HG03378 (cell line): Measurements from ENCODE around the gene IL1F10.
A peak's percentile ranks its signal among the peaks of the same experiment; 100 is the strongest.

Source experiments
- ATAC-seq: cut with Tn5 transposase; IDR thresholded peaks from one replicate; pipeline ENCODE4 v1.9.1; 2021; ENCODE audit warnings: mild to moderate bottlenecking, moderate library complexity; ENCODE audit not compliant: unreplicated experiment

IL1F10 gene

GRCh38 chr2:113111823-113112287 lies 44.1 kb downstream of the IL1F10 start:
- ATAC-seq: no peak

GRCh38 chr2:113112441-113112840 lies 44.7 kb downstream of the IL1F10 start:
- ATAC-seq: no peak

DNA sequence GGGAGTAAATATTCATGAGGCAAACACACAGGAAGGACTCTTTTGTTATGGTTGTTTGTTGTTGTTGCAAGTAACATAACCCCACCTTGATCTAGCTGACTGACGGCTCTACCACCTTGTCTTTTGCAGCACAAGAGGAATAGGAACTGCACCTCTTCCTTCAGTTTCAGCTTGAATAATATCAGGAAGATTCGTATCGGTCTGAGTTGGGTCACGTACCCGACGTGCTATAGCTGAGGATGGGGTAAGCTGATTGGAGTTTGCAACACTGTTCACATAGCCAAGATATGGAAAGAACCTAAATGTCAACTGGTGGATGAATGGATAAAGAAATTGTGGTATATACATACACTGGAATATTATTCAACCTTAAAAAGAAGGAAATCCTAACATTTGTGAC lies 45.1 kb downstream of the IL1F10 start:
- no peak for ATAC-seq

DNA sequence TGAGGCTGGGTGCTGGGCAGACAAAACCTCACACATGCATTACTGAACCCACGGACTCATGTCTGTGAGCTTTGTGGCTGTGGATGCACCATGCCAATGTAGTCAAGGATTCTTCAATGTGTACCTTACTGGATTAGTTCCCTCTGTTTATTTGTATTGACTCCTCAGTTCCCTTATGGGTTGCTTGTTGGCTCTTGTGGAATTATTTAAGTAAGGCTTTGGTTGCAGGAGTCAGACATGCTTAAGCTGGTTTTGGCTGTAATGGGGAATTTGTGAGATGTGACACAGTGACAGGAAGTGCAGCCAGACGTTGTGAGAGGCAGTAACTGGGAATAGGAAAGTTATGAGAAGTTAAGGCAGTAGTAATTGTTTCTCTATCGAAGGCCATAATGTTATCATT lies 46.0 kb downstream of the IL1F10 start:
- ATAC-seq: no peak

DNA sequence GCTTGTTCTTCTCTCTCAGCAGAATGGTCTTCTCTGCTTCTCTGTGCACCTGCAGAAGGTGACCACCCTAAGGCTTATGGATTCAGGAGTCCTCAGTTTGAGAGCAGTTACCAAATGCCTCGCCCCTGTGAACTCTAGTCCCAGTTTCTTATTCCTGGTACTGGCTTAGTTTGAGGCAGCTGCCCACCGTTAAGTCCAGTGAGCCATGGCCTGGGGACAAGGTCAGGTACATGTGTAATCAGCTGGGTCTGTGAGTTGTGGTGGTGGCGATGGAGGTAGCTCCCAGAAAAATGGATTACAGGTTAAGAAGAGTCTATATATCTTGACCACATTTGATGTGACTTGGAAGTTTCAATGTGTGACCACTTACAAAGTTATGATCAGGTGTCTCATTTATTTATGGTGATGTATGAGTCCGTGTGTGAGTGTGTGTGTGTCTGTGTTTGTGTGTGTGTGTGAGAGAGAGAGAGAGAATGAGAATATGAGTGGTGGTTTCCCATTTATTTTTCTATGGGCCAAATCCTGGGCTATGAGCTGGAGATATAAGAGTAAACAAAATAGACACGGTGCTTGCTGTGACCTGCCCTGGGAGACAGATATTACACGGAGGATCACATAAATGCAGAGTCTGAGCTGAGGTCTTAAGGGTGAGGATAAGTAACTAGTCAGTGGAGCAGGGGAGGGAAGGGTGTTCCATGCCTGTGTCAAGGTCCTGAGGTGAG lies 46.6 kb downstream of the IL1F10 start:
- no peak for ATAC-seq

GRCh38 chr2:113114996-113115395 lies 47.2 kb downstream of the IL1F10 start:
- ATAC-seq: no peak

GRCh38 chr2:113116100-113116958 lies 48.6 kb downstream of the IL1F10 start:
- no peak for ATAC-seq

GRCh38 chr2:113117541-113118262 lies 49.9 kb downstream of the IL1F10 start:
- no peak for ATAC-seq

DNA sequence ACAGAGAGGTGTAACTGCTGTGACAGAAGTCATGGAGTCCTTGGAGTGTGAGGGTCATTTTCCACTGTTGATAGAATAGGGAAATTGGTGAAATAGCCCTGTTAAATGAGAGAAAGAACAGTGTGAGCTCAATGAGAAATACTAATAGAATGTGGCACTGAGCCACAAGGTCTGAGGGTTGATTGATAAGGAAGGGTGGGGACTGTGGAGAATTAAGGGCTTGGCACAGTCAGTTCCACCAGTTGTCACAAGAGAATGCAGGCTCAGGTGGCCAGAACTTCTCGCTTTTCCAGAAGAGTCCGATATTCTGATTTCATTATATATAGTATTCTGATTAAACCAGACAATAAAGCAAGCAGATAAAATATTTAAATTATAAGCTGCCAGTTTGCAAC lies 50.5 kb downstream of the IL1F10 start:
- no peak for ATAC-seq

DNA sequence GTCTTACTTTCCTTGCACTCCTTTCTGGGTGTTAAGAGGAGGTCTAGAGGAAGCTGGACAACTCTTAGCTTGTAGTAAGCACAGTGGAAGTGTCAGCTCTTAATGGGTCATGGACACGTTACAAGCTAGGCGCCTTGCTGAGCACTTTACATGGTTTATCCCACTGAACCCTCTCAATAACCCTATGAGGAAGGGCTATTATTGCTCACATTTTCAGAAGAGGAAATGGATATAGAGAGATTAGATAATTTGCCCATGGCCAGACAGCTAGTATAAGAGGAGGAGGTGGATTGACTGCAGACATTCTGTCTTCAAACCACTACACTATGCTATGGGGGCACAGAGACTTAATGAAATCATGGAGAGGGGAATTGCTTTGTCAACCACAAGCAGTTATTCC lies 51.3 kb downstream of the IL1F10 start:
- ATAC-seq: no peak

GRCh38 chr2:113120861-113121260 lies 53.1 kb downstream of the IL1F10 start:
- no peak for ATAC-seq

DNA sequence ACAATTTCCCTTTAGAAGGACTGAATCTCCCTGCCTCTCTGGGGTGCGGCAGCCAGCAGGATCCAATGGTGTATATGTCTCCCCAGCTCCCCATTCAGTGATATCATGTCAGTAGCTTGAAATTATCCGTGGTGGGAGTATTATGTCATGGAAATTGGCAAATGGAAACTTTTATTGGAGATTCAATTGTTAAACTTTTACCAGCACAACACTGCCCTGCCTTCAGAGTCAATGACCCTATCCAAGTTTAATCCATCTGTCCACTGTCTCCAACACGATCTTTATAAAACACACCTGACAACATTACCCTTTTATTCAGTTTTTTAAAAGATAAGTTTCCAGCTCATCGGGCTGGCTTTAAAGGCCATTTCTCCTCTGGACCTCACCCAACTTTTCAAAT lies 54.6 kb downstream of the IL1F10 start:
- ATAC-seq: no peak

- no peak for ATAC-seq
Observed at GRCh38 chr2:113123726-113124125, 56.0 kb downstream of the IL1F10 start.

- ATAC-seq: peak; percentile 47
Observed at GRCh38 chr2:113124181-113124961, 56.6 kb downstream of the IL1F10 start.
